ENCODE measurements around the gene CACNA1C. TPM values are rescaled to one million over a fixed set of nuclear protein-coding genes. Genes with fewer than 3 reads are reported as not detected.
A peak's percentile ranks its signal among the peaks of the same experiment; 100 is the strongest.

Gene CACNA1C
- total and polyA plus RNA-seq, 2 donors (not counting 1 experiment from before 2014, with no cell fraction given): 7.6 to 11.4 TPM

DNA sequence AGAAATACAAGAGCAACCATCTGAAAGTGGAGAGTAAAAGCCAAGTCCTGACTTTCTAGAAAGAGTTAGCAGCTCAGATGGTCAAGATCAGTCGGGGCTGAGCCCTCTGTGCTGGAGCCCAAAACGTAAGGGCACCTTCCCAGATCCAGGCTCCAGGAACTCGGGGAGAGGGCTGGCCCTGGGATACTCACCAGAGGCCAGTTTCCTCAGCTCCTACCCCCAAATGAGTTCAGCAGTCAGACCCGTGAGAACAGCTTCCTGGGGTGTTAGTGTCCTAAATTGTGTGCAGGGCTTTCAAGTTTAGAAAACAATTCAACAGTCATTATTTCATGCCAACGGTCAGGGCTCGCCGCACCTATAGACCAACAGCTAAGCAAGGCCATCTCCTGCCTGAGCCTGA lies 594.4 kb downstream of the CACNA1C start:
- no peak for DNase-seq (ENCODE audit: low read depth in 2 of 2)
- Histone ChIP-seq H3K27me3 (ENCODE audit: control insufficient read depth, insufficient read depth, low read length) (no peaks in the 10 kb centered on the region), H4K20me1 (ENCODE audit: control insufficient read depth, extremely low read depth, insufficient read depth, low read length) (no peaks in the 10 kb centered on the region), H3K27ac (ENCODE audit: insufficient read depth, low read length) (no peak overlapping the region), H3K36me3 (ENCODE audit: control insufficient read depth, insufficient read depth, low read length) (no peaks in the 10 kb centered on the region), H3K4me1 (ENCODE audit: control insufficient read depth, extremely low read depth, insufficient read depth, low read length) (no peaks in the 10 kb centered on the region), H3K9ac (ENCODE audit: insufficient read depth, low read length) (no peak overlapping the region), H3K79me2 (ENCODE audit: control insufficient read depth, insufficient read depth, low read length) (no peaks in the 10 kb centered on the region), H3K9me3 (ENCODE audit: control insufficient read depth, insufficient read depth, low read depth, low read length) (no peaks in the 10 kb centered on the region), H3K4me3 (replicated peaks in 1 of 4; ENCODE audit: control extremely low read depth in 1 of 4, insufficient read depth in 1 of 4, low read depth in 3 of 4, low read length in 4 of 4) (no peak overlapping the region), H3K4me2 (ENCODE audit: extremely low read depth, insufficient read depth, low read length) (no peak overlapping the region), H2AFZ (ENCODE audit: low read length) (no peak overlapping the region)
- TF ChIP-seq, protein P1, sequence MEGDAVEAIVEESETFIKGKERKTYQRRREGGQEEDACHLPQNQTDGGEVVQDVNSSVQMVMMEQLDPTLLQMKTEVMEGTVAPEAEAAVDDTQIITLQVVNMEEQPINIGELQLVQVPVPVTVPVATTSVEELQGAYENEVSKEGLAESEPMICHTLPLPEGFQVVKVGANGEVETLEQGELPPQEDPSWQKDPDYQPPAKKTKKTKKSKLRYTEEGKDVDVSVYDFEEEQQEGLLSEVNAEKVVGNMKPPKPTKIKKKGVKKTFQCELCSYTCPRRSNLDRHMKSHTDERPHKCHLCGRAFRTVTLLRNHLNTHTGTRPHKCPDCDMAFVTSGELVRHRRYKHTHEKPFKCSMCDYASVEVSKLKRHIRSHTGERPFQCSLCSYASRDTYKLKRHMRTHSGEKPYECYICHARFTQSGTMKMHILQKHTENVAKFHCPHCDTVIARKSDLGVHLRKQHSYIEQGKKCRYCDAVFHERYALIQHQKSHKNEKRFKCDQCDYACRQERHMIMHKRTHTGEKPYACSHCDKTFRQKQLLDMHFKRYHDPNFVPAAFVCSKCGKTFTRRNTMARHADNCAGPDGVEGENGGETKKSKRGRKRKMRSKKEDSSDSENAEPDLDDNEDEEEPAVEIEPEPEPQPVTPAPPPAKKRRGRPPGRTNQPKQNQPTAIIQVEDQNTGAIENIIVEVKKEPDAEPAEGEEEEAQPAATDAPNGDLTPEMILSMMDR (conservative IDR thresholded peaks at IDR 0.05 in 1 of 2, IDR thresholded peaks at IDR 0.05 in 1 of 2; ENCODE audit: low read depth in 1 of 2, low read length in 2 of 2): no peak
- TF ChIP-seq EZH2 (IDR thresholded peaks at IDR 0.05; ENCODE audit: low read length, missing control alignments): no peak

DNA sequence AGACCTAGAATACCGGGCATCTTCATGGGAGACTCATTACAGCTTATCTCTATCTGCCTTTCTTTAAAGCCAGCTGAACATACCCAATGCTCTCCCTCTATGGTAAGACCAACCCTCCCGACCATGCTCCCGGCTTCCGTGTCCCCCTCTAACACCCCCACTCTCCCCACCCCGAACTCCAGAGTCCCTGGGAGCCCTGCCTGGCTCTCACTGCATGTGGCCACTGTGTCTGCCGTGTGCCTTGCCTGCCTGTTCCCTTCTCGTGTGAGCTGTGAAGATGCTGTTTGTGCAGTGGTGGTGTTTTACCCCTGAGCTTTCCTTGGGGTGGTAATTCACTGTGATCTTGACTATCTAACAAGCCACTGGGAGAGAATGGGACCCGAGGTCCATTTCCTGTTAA lies 595.6 kb downstream of the CACNA1C start:
- no peak overlapping the region for H3K27ac ChIP-seq (ENCODE audit: insufficient read depth, low read length)
- no peak overlapping the region for H3K9ac ChIP-seq (ENCODE audit: insufficient read depth, low read length)
- H3K79me2 ChIP-seq (ENCODE audit: control insufficient read depth, insufficient read depth, low read length): no peaks in the 10 kb centered on the region
- H3K4me1 ChIP-seq (ENCODE audit: control insufficient read depth, extremely low read depth, insufficient read depth, low read length): no peaks in the 10 kb centered on the region
- DNase-seq (ENCODE audit: low read depth in 2 of 2): no peak
- no peak overlapping the region for H3K4me3 ChIP-seq (replicated peaks in 1 of 4; ENCODE audit: control extremely low read depth in 1 of 4, insufficient read depth in 1 of 4, low read depth in 3 of 4, low read length in 4 of 4)
- no peak overlapping the region for H2AFZ ChIP-seq (ENCODE audit: low read length)
- H3K27me3 ChIP-seq (ENCODE audit: control insufficient read depth, insufficient read depth, low read length): no peaks in the 10 kb centered on the region
- H3K9me3 ChIP-seq (ENCODE audit: control insufficient read depth, insufficient read depth, low read depth, low read length): no peaks in the 10 kb centered on the region
- H4K20me1 ChIP-seq (ENCODE audit: control insufficient read depth, extremely low read depth, insufficient read depth, low read length): no peaks in the 10 kb centered on the region
- H3K4me2 ChIP-seq (ENCODE audit: extremely low read depth, insufficient read depth, low read length): no peak overlapping the region
- no peaks in the 10 kb centered on the region for H3K36me3 ChIP-seq (ENCODE audit: control insufficient read depth, insufficient read depth, low read length)
- TF ChIP-seq, protein P1 (conservative IDR thresholded peaks at IDR 0.05 in 1 of 2, IDR thresholded peaks at IDR 0.05 in 1 of 2; ENCODE audit: low read depth in 1 of 2, low read length in 2 of 2): no peak
- TF ChIP-seq EZH2 (IDR thresholded peaks at IDR 0.05; ENCODE audit: low read length, missing control alignments): no peak

DNA sequence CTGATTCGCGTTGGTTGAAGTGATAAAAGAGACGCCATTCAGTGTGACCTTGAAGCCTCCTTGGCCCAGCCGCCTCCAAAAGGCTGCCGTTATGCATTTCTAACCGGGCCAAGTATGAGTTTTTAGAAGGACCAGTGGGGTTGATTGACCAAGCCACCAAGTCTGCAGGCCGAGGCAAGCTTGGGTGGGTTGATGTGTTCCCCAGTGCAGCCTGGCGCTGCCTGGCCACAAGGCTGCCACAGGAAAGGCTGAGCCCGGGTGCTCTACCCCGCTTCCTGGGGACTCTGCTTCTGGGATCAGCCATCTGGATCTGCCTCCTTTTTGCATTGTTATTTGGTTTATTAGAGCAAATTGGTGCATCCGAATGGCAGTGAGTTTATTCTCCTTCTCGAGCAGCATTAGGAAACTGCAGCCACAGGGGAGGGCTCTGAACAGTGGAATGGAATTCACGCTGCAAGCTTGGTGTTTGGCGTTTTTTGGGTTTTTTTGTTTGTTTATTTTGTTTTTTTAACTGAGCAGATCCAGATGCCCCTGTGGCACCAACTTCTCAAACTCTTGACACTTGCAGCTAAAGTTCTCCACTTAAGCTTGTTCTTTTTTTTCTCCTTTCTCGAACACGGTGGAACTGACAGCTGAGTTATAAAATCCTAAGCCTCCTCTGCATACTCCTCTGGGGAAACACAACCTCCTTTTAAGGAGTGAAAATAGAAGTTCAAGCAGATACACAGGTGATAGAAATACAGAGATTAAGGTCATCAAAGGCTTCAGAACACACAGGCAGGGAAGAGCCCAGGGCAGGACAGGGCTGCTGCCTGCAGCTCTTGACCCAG lies 596.6 kb downstream of the CACNA1C start:
- Histone ChIP-seq H4K20me1 (ENCODE audit: control insufficient read depth, extremely low read depth, insufficient read depth, low read length) (no peaks in the 10 kb centered on the region), H3K27me3 (ENCODE audit: control insufficient read depth, insufficient read depth, low read length) (no peaks in the 10 kb centered on the region), H3K4me3 (replicated peaks in 1 of 4; ENCODE audit: control extremely low read depth in 1 of 4, insufficient read depth in 1 of 4, low read depth in 3 of 4, low read length in 4 of 4) (no peak overlapping the region), H3K4me2 (ENCODE audit: extremely low read depth, insufficient read depth, low read length) (no peak overlapping the region), H3K9ac (ENCODE audit: insufficient read depth, low read length) (no peak overlapping the region), H3K4me1 (ENCODE audit: control insufficient read depth, extremely low read depth, insufficient read depth, low read length) (no peaks in the 10 kb centered on the region), H3K79me2 (ENCODE audit: control insufficient read depth, insufficient read depth, low read length) (no peaks in the 10 kb centered on the region), H3K36me3 (ENCODE audit: control insufficient read depth, insufficient read depth, low read length) (no peaks in the 10 kb centered on the region), H3K9me3 (ENCODE audit: control insufficient read depth, insufficient read depth, low read depth, low read length) (no peaks in the 10 kb centered on the region), H2AFZ (ENCODE audit: low read length) (no peak overlapping the region), H3K27ac (ENCODE audit: insufficient read depth, low read length) (no peak overlapping the region)
- peak in 1 of 2 donors; percentile 3 for DNase-seq (ENCODE audit: low read depth in 2 of 2)
- no peak for TF ChIP-seq EZH2 (IDR thresholded peaks at IDR 0.05; ENCODE audit: low read length, missing control alignments)
- TF ChIP-seq, protein P1 (conservative IDR thresholded peaks at IDR 0.05 in 1 of 2, IDR thresholded peaks at IDR 0.05 in 1 of 2; ENCODE audit: low read depth in 1 of 2, low read length in 2 of 2): no peak
